ENCODE measurements around the gene TCP11L1. TPM values are rescaled to one million over a fixed set of nuclear protein-coding genes. Genes with fewer than 3 reads are reported as not detected.

TCP11L1 gene
- total RNA-seq, 1 experiment from 2014 or later, result 22.8 TPM

DNA sequence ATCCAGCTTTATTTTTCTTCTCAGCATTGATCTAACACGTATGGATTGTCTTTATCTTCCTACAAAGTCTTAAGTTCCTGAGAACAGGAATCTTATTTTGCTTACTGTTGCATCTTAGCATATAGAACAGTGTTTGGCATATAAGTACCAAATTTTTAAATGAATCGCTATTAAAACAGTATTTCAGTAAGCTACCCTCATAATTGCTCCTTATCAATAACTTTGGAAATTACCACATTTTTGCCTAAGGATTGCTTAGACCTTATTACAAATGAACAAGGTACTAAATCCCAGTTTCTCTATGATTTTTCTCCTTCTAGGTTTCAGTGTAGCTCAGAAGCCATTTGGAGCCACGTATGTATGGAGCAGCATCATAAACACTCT, 14.0 kb upstream of the TCP11L1 start:
- no peaks in the 10 kb centered on the region for H3K9me3 Mint-ChIP-seq (ENCODE audit: unreplicated experiment)
- no peaks in the 10 kb centered on the region for H3K36me3 ChIP-seq (ENCODE audit: control insufficient read depth, insufficient read depth, low read length)
- intact Hi-C loops (cut with micrococcal nuclease; ENCODE audit: unreplicated experiment), result no loop called here
- peak overlapping the region; percentile 8 for H3K27ac Mint-ChIP-seq (ENCODE audit: unreplicated experiment)
- peaks cover 34% of the 10 kb centered on the region for H3K4me1 Mint-ChIP-seq (ENCODE audit: low read depth, unreplicated experiment)
- no peaks in the 10 kb centered on the region for H3K27me3 ChIP-seq (replicated peaks; ENCODE audit: control insufficient read depth, insufficient read depth, low read length)
- ChIA-PET POLR2A (interaction anchor here (1.2 kb wide), 2 partner anchors 9 to 14 kb away, joined by 3 to 6 read pairs; partner anchors contain the start of genes DEPDC7 and TCP11L1), CTCF (no interaction called here)
- H3K9me3 ChIP-seq, result no peaks in the 10 kb centered on the region
- H3K36me3 Mint-ChIP-seq (ENCODE audit: insufficient read depth, unreplicated experiment), result no peaks in the 10 kb centered on the region
- no TSS peak for BruUV-seq (replicated peaks)
- H3K4me1 ChIP-seq, result peaks cover 22% of the 10 kb centered on the region
- H3K27me3 Mint-ChIP-seq (ENCODE audit: insufficient read depth, unreplicated experiment), result no peaks in the 10 kb centered on the region
- no peak overlapping the region for H3K4me3 Mint-ChIP-seq (ENCODE audit: unreplicated experiment)
- no peak overlapping the region for H3K4me3 ChIP-seq (ENCODE audit: low read depth, low read length)
- DNase-seq, result no peak
- TF ChIP-seq, protein P1, sequence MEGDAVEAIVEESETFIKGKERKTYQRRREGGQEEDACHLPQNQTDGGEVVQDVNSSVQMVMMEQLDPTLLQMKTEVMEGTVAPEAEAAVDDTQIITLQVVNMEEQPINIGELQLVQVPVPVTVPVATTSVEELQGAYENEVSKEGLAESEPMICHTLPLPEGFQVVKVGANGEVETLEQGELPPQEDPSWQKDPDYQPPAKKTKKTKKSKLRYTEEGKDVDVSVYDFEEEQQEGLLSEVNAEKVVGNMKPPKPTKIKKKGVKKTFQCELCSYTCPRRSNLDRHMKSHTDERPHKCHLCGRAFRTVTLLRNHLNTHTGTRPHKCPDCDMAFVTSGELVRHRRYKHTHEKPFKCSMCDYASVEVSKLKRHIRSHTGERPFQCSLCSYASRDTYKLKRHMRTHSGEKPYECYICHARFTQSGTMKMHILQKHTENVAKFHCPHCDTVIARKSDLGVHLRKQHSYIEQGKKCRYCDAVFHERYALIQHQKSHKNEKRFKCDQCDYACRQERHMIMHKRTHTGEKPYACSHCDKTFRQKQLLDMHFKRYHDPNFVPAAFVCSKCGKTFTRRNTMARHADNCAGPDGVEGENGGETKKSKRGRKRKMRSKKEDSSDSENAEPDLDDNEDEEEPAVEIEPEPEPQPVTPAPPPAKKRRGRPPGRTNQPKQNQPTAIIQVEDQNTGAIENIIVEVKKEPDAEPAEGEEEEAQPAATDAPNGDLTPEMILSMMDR (IDR thresholded peaks at IDR 0.05; ENCODE audit: insufficient read depth in 1 of 2, low read depth in 1 of 2, low read length in 1 of 2, severe bottlenecking in 1 of 2, unreplicated experiment in 1 of 2), result no peak

DNA sequence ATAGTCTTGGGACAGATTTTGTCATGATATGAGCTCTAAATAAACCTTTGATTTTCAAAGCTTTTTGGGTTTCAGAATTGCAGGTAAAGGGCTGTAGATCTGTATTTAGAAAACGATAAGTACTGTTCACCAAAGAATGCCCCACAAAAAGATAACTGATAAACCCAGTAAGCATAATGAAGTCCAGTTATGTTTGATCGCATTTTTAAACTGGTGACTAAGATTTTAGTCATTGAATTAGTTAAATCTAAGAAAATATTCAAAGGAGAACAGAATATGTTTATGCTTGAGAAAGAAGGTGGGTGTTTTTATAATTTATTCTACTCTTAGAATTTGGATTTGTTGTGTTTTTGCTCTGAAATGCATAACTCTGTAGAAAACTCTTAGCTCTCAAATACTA, 12.1 kb upstream of the TCP11L1 start:
- DNase-seq, result no peak
- intact Hi-C loops (cut with micrococcal nuclease; ENCODE audit: unreplicated experiment), result no loop called here
- Histone ChIP-seq H3K4me1 (peaks cover 22% of the 10 kb centered on the region), H3K27me3 (replicated peaks; ENCODE audit: control insufficient read depth, insufficient read depth, low read length) (no peaks in the 10 kb centered on the region), H3K36me3 (ENCODE audit: control insufficient read depth, insufficient read depth, low read length) (no peaks in the 10 kb centered on the region), H3K9me3 (no peaks in the 10 kb centered on the region), H3K4me3 (ENCODE audit: low read depth, low read length) (no peak overlapping the region)
- ChIA-PET POLR2A (interaction anchor here (0.6 kb wide), 1 partner anchor 196 kb away, joined by 3 read pairs; no protein-coding TSS in a partner anchor), CTCF (no interaction called here)
- Mint-ChIP-seq H3K36me3 (ENCODE audit: insufficient read depth, unreplicated experiment) (no peaks in the 10 kb centered on the region), H3K27me3 (ENCODE audit: insufficient read depth, unreplicated experiment) (no peaks in the 10 kb centered on the region), H3K9me3 (ENCODE audit: unreplicated experiment) (no peaks in the 10 kb centered on the region), H3K4me3 (ENCODE audit: unreplicated experiment) (no peak overlapping the region), H3K27ac (ENCODE audit: unreplicated experiment) (no peak overlapping the region), H3K4me1 (ENCODE audit: low read depth, unreplicated experiment) (peaks cover 26% of the 10 kb centered on the region)
- no TSS peak for BruUV-seq (replicated peaks)
- TF ChIP-seq, protein P1 (IDR thresholded peaks at IDR 0.05; ENCODE audit: insufficient read depth in 1 of 2, low read depth in 1 of 2, low read length in 1 of 2, severe bottlenecking in 1 of 2, unreplicated experiment in 1 of 2), result no peak

DNA sequence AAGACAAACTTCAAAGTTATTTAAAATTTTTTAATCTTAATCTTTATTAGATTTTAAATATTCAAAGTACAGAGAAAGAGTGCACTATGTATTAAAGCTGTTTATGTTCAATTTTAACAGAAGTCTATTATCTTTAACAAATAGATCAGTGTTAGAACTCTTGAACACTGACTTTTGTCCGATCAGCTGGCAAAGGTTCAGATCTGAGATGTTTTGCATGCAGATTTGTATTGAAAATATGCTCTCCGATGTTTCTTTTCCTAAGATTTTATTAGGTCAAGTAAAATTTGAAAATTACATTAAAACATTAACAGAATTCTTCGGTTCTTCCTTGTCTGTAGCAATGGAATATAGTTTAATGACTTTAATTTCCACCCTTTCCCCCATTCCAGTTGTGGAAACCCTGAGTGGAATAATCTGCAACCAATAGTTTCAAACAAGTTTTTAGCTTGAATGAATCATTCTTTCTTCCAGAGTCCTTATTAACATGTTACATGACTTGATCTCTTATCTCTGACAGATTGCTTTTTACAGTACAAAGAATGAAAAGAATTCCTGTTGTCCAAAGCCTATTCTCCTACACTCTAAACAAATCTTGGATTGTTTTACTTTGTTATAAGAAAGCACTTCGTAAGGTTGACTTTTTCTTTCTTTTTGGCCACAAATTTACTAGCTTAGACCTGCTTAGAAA, 11.4 kb upstream of the TCP11L1 start:
- TF ChIP-seq, protein P1 (IDR thresholded peaks at IDR 0.05; ENCODE audit: insufficient read depth in 1 of 2, low read depth in 1 of 2, low read length in 1 of 2, severe bottlenecking in 1 of 2, unreplicated experiment in 1 of 2), result no peak
- Mint-ChIP-seq H3K27me3 (ENCODE audit: insufficient read depth, unreplicated experiment) (no peaks in the 10 kb centered on the region), H3K9me3 (ENCODE audit: unreplicated experiment) (no peaks in the 10 kb centered on the region), H3K27ac (ENCODE audit: unreplicated experiment) (peak overlapping the region; percentile 74), H3K4me3 (ENCODE audit: unreplicated experiment) (peak overlapping the region; percentile 38), H3K4me1 (ENCODE audit: low read depth, unreplicated experiment) (peaks cover 25% of the 10 kb centered on the region), H3K36me3 (ENCODE audit: insufficient read depth, unreplicated experiment) (peaks cover 6% of the 10 kb centered on the region)
- H3K36me3 ChIP-seq (ENCODE audit: control insufficient read depth, insufficient read depth, low read length), result no peaks in the 10 kb centered on the region
- H3K4me1 ChIP-seq, result peaks cover 22% of the 10 kb centered on the region
- H3K27me3 ChIP-seq (replicated peaks; ENCODE audit: control insufficient read depth, insufficient read depth, low read length), result no peaks in the 10 kb centered on the region
- no TSS peak for BruUV-seq (replicated peaks)
- no peak overlapping the region for H3K4me3 ChIP-seq (ENCODE audit: low read depth, low read length)
- H3K9me3 ChIP-seq, result no peaks in the 10 kb centered on the region
- ChIA-PET POLR2A (no interaction called here), CTCF (no interaction called here)
- no peak for DNase-seq
- intact Hi-C loops (cut with micrococcal nuclease; ENCODE audit: unreplicated experiment), result loop anchor here (1.0 kb wide), 1 partner anchor 13 kb away; the partner anchor contains the start of gene DEPDC7

Measured in Caco-2 (cell line).